ENCODE results near the gene EMILIN1. TPM values are rescaled to one million over a fixed set of nuclear protein-coding genes. Genes with fewer than 3 reads are reported as not detected.
"Not testable (repeated sequence)": the region's sequence is repeated elsewhere in the genome, so short reads cannot be mapped to it uniquely, and the experiment has no call there.

The EMILIN1 gene
- total RNA-seq, 1 experiment from 2014 or later: 1.2 TPM

- no peak overlapping the region for H2BK15ac ChIP-seq (ENCODE audit: low read depth, low read length)
- no peak overlapping the region for H2BK5ac ChIP-seq (ENCODE audit: insufficient read length, low read length)
- no peak overlapping the region for H2BK12ac ChIP-seq (ENCODE audit: insufficient read length, low read depth, low read length)
- no peak overlapping the region for H2BK20ac ChIP-seq (ENCODE audit: low read depth, low read length, poor library complexity, severe bottlenecking)
- no peak overlapping the region for H3K56ac ChIP-seq (ENCODE audit: insufficient read length, low read depth, low read length)
- no peak overlapping the region for H2AFZ ChIP-seq (ENCODE audit: low read length)
- no peak overlapping the region for H2AK5ac ChIP-seq (ENCODE audit: insufficient read length, low read length)
- H3K79me2 ChIP-seq (ENCODE audit: insufficient read depth, low read length): no peaks in the 10 kb centered on the region
- Mint-ChIP-seq H3K4me1 (peaks cover 0 to 6% of the 10 kb centered on the region in 2 experiments; a peak in 2 of 4 replicates), H3K27me3 (ENCODE audit: low read depth) (peaks cover 7% of the 10 kb centered on the region), H3K4me3 (no peak overlapping the region), H3K9me3 (no peaks in the 10 kb centered on the region), H3K27ac (no peak overlapping the region), H3K36me3 (ENCODE audit: insufficient read depth in 1 of 3, low read depth in 3 of 3) (no peaks in the 10 kb centered on the region)
- no peak overlapping the region for H3K18ac ChIP-seq (ENCODE audit: insufficient read length, low read depth, low read length)
- H3K23me2 ChIP-seq (ENCODE audit: insufficient read length, low read depth, low read length, poor library complexity, severe bottlenecking): no peaks in the 10 kb centered on the region
- H3K4ac ChIP-seq (ENCODE audit: low read depth, low read length): no peak overlapping the region
- no peak overlapping the region for H4K5ac ChIP-seq (ENCODE audit: insufficient read length, low read depth, low read length)
- TF ChIP-seq, protein P1, sequence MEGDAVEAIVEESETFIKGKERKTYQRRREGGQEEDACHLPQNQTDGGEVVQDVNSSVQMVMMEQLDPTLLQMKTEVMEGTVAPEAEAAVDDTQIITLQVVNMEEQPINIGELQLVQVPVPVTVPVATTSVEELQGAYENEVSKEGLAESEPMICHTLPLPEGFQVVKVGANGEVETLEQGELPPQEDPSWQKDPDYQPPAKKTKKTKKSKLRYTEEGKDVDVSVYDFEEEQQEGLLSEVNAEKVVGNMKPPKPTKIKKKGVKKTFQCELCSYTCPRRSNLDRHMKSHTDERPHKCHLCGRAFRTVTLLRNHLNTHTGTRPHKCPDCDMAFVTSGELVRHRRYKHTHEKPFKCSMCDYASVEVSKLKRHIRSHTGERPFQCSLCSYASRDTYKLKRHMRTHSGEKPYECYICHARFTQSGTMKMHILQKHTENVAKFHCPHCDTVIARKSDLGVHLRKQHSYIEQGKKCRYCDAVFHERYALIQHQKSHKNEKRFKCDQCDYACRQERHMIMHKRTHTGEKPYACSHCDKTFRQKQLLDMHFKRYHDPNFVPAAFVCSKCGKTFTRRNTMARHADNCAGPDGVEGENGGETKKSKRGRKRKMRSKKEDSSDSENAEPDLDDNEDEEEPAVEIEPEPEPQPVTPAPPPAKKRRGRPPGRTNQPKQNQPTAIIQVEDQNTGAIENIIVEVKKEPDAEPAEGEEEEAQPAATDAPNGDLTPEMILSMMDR (conservative IDR thresholded peaks at IDR 0.05): no peak
- no peak overlapping the region for H3K27ac ChIP-seq (ENCODE audit: insufficient read length, low read depth, low read length)
- H4K8ac ChIP-seq (replicated peaks; ENCODE audit: insufficient read length, low read depth, low read length): no peak overlapping the region
- no peaks in the 10 kb centered on the region for H3K4me1 ChIP-seq (ENCODE audit: insufficient read depth, low read length)
- no peak overlapping the region for H3K4me2 ChIP-seq (ENCODE audit: insufficient read depth, insufficient read length, low read length)
- no CpG with 5 or more reads among the region's 3 CpGs for WGBS (ENCODE audit: extremely low coverage, insufficient read length, low lambda C conversion rate)
- H4K91ac ChIP-seq (ENCODE audit: insufficient read length, low read depth, low read length): no peak overlapping the region
- no peaks in the 10 kb centered on the region for H3K9me3 ChIP-seq (ENCODE audit: control insufficient read depth, low read depth, low read length)
- no peak overlapping the region for H3T11ph ChIP-seq (ENCODE audit: low read length)
- H3K27me3 ChIP-seq (ENCODE audit: insufficient read depth, low read length): no peaks in the 10 kb centered on the region
- no peak overlapping the region for H3K14ac ChIP-seq (ENCODE audit: insufficient read depth, low read length)
- H3K79me1 ChIP-seq (ENCODE audit: insufficient read depth, low read depth, low read length, poor library complexity, severe bottlenecking): no peaks in the 10 kb centered on the region
- H3K9ac ChIP-seq (ENCODE audit: extremely low read depth, insufficient read length, low read length): no peak overlapping the region
- H3K23ac ChIP-seq (ENCODE audit: insufficient read length, low read depth, low read length): no peak overlapping the region
- H4K20me1 ChIP-seq (ENCODE audit: control insufficient read depth, insufficient read depth, insufficient read length): no peaks in the 10 kb centered on the region
- no peak overlapping the region for H2BK120ac ChIP-seq (ENCODE audit: low read depth, low read length, poor library complexity, severe bottlenecking)
- no peak for DNase-seq
Measured at GRCh38 chr2:27109083-27109482, 30.7 kb downstream of the EMILIN1 start.

- DNase-seq; H3K23ac ChIP-seq (ENCODE audit: insufficient read length, low read depth, low read length); H3K27ac ChIP-seq (ENCODE audit: insufficient read length, low read depth, low read length); H3K23me2 ChIP-seq (ENCODE audit: insufficient read length, low read depth, low read length, poor library complexity, severe bottlenecking); H2BK120ac ChIP-seq (ENCODE audit: low read depth, low read length, poor library complexity, severe bottlenecking); H3K9me3 Mint-ChIP-seq; H4K8ac ChIP-seq (replicated peaks; ENCODE audit: insufficient read length, low read depth, low read length); H3K4me1 Mint-ChIP-seq; H3K79me1 ChIP-seq (ENCODE audit: insufficient read depth, low read depth, low read length, poor library complexity, severe bottlenecking); H3K9ac ChIP-seq (ENCODE audit: extremely low read depth, insufficient read length, low read length); H3K4ac ChIP-seq (ENCODE audit: low read depth, low read length); H3K36me3 Mint-ChIP-seq (ENCODE audit: insufficient read depth in 1 of 3, low read depth in 3 of 3); H3K27me3 ChIP-seq (ENCODE audit: insufficient read depth, low read length); H3K4me1 ChIP-seq (ENCODE audit: insufficient read depth, low read length); H3K4me2 ChIP-seq (ENCODE audit: insufficient read depth, insufficient read length, low read length); H2BK5ac ChIP-seq (ENCODE audit: insufficient read length, low read length); H3T11ph ChIP-seq (ENCODE audit: low read length); H2AK5ac ChIP-seq (ENCODE audit: insufficient read length, low read length); H2BK15ac ChIP-seq (ENCODE audit: low read depth, low read length); H2AFZ ChIP-seq (ENCODE audit: low read length); H4K5ac ChIP-seq (ENCODE audit: insufficient read length, low read depth, low read length); H3K9me3 ChIP-seq (ENCODE audit: control insufficient read depth, low read depth, low read length); H4K20me1 ChIP-seq (ENCODE audit: control insufficient read depth, insufficient read depth, insufficient read length); H3K18ac ChIP-seq (ENCODE audit: insufficient read length, low read depth, low read length); H2BK20ac ChIP-seq (ENCODE audit: low read depth, low read length, poor library complexity, severe bottlenecking); H3K4me3 Mint-ChIP-seq; H4K91ac ChIP-seq (ENCODE audit: insufficient read length, low read depth, low read length); H3K56ac ChIP-seq (ENCODE audit: insufficient read length, low read depth, low read length); H3K27me3 Mint-ChIP-seq (ENCODE audit: low read depth); H3K79me2 ChIP-seq (ENCODE audit: insufficient read depth, low read length); H3K14ac ChIP-seq (ENCODE audit: insufficient read depth, low read length); H2BK12ac ChIP-seq (ENCODE audit: insufficient read length, low read depth, low read length): not testable (repeated sequence)
- no CpG with 5 or more reads among the region's 24 CpGs for WGBS (ENCODE audit: extremely low coverage, insufficient read length, low lambda C conversion rate)
- H3K27ac Mint-ChIP-seq: peak overlapping the region in 1 of 3 experiments; percentile 18; a peak in 2 of 7 replicates
Measured at GRCh38 chr2:27110603-27111352, 32.4 kb downstream of the EMILIN1 start.

Measured in H9 (cell line).